ENCODE data around the gene ZNF629.
A peak's percentile ranks its signal among the peaks of the same experiment; 100 is the strongest.
"Not testable (repeated sequence)": the region's sequence is repeated elsewhere in the genome, so short reads cannot be mapped to it uniquely, and the experiment has no call there.

ZNF629 gene

DNA sequence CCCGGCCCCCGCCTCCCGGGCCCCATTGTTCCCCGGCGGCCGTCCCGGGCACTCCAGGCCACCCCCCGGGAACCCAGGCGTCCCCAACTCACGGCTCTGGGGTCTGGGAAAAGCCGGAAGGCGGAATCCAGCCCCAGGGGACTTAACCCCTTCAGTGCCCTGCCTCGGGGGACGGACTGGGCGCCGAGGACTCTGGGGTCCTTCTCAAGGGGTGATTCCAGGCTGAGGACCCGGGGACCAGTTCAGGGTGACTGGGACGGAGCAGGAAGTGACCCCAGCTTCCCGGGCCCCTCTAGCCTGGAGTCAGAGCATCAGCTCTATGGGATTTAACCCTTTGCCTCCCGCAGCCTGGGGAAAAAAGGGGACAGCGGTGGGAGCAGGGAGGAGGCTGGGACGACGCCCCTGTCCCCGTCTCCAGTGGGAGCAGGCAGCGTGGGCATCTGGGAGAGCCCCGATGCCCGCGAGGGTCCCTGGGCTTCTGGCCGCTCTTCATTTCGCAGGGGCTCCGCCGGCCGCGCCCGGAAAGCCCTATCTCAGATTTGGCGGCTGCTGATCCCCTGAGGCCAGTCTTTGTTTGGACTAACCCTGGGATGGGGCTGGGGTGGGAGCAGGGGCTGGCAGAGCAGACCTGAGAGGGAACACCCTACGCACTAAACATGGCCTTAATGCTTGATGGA is at the start of gene ZNF629:
ZNF629 (minus strand) TSS at position 270 of the 677 bp plus-strand sequence. CDS start 2,723 bp downstream, outside the sequence.
- peak; percentile 75 for DNase-seq

DNA sequence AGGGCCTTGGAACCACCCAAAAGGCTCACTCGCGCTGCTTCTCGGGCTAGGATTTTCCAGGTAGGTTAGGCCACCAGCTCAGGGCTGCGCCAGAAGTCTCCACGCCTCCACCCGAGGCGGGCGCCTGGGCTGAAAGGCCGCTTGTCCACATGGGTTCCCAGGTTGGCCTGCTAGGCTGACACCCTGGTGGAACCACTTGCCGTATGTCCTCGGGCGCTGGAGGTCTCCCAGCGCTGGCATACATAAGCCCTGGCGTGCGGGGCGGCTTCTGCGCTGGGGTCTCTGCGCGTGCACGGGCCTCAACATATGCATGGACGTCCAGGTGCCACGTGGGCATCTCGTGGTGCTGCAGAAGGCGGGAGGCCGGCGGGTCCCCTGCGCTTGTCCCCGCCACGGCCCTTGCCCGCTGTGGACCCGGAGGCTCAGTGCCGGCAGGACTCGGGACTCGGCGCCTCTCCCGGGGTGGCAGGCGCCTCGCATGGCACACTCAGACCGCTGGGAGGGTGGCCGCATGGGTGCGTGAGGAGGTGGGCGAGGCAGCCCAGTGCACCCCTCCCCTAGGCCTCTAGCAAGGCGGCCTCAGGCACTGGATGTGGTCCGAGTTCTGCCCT is 47.2 kb upstream of the ZNF629 start:
- no peak for DNase-seq

GRCh38 chr16:30830072-30830417 is 43.0 kb upstream of the ZNF629 start:
- no peak for DNase-seq

DNA sequence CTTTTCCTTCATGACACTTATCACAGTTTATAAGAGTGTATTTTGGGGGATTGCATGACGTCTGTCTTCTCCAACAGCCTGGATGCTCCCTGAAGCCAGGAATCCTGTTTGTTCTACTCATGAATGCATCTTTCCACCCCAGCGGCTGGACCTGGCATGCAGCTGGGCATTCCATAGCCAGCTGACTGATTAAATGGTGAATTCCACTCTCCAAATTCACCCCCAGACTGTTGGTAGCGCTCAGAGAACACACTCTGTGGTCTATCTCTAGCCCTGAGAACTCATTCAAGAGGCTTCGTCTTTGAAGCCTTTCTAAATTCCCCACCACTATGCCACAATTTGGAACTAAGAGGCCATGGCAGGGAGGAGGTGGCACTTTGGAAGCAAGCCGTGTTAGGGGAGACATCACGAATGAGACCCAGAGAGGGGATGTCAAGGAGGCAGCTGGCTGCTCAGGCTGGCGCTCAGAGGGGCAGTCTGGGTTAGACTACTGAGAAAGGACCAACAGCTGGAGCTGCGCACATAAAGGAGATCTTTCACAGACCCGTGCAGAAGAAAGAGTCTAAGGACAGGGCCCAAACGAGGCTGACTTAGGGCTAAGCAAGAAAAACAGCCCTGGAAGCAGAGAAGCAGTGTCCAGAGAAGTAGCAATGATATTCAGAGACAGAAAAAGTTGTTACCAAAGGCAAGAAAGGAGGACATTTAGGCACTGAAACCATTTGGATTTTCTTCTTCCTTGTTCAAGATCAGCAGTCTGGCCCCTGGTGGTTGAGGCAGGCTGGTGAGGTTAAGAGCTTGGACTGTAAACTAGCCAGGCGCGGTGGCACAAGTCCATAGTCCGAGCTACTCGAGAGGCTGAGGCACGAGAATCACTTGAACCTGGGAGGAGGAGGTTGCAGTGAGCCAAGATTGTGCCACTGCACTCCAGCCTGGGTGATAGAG is 42.4 kb upstream of the ZNF629 start:
- peak; percentile 7 for DNase-seq

- no peak for DNase-seq
These were observed 34.9 kb upstream of the ZNF629 start for GRCh38 chr16:30821891-30822290.

- peak; percentile 83 for DNase-seq
These were observed 34.4 kb upstream of the ZNF629 start for GRCh38 chr16:30821441-30821840.

DNA sequence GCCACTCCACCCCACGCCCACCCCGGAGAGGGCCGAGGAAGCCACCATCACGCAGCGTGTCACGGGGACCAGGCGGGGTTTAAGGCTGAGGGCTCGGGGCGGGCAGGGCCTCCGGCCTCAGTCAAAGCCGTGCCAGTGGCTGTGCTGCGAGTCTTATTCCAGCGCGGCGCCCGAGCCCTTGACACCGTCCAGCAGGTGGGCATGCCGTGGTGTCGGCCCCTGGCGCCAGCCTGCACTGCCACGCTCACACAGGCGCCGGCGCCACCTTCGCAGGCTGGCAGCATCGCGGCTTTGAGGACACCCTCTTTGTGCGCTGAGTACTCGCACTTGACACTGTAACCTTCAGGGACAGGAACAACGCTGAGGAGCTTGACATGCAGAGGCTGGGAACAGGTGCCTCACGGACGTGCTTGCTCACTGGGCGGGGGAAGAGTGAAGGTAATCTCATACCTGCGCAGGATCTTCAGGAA is 34.0 kb upstream of the ZNF629 start:
- DNase-seq: peak; percentile 89

GRCh38 chr16:30816769-30817168 is 29.8 kb upstream of the ZNF629 start:
- DNase-seq: no peak

- peak; percentile 62 for DNase-seq
These were observed 26.8 kb upstream of the ZNF629 start for GRCh38 chr16:30813821-30814189.

- not testable (repeated sequence) for DNase-seq
These were observed 22.7 kb upstream of the ZNF629 start for GRCh38 chr16:30809675-30810074.

- not testable (repeated sequence) for DNase-seq
These were observed 22.0 kb upstream of the ZNF629 start for GRCh38 chr16:30808890-30809426.

DNA sequence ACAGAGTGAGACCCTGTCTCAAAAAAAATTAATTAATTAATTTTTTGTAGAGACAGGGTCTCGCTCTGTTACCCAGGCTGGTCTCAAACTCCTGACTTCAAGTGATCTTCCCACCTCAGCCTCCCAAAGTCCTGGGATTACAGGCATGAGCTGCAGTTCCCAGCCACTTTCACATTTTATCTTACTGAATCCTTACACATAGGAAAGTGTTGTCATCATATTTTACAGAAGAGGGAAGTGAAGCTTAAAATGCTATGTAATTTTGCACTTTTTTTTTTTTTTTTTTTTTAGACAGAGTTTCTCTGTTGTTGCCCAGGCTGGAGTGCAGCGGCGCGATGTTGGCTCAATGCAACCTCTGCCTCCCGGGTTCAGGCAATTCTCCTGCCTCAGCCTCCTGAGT is 21.1 kb upstream of the ZNF629 start:
- DNase-seq: no peak

DNA sequence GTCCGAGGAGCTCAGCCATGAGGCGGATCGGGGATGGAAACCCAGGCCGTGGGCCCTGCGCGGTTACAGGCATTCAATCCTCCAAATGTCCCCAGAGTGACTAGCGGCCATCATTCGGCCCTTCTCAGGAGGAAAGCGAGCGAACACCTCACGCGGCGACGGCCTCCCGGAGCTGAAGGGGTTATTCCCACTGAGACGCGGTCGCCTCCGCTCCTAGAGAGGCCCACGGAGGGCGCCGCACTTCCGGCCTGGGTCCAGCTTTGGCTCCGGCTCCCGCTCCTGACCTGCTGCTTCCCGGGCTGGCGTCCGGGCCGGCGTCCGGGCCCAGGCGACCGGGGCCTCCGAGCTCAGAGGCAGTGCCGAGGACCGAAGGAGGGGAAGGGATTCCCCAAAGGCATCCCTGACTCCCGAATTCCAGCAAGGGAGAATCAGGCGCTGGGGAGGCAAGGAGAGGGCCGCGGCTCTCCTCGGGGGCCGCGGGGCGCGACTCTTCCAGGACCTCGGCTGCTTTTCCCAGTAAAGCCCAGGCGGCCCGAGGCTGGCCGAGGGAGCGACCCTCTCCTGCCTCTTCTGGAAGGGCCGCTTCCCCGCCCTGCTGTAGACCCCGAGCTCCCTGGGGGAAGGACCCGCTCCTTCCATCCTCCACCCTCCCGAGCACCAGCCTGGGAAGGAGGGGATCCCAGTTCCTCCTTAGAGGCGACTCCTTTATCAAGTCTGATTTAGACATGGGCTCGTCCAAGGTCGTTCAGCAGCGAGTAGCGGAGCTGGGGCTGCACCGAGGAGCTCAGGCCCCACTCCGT is 18.6 kb upstream of the ZNF629 start:
- peak; percentile 92 for DNase-seq

GRCh38 chr16:30805056-30805369 is 18.0 kb upstream of the ZNF629 start:
- peak; percentile 50 for DNase-seq

GRCh38 chr16:30802936-30803335 is 15.9 kb upstream of the ZNF629 start:
- DNase-seq: no peak

GRCh38 chr16:30797670-30798309 is 10.8 kb upstream of the ZNF629 start:
- DNase-seq: peak; percentile 13

DNA sequence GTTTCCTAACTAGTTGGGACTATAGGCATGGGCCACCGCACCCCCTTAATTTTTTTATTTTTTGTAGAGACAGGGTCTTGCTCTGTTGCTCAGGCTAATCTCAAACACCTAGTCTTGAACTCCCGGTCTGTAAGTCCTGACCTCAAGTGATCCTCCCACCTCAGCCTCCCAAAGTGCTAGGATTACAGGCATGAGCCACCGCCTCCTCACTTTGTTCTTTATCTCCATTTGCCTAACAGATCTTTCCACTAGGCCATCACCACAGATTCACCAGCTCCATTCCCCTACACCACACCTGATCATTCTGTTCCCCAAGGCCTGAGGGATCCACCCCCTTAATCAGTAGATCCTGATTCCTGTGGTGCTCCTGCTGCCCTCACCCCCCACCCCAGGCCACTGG is 7.6 kb upstream of the ZNF629 start:
- no peak for DNase-seq

GRCh38 chr16:30793508-30794069 is 6.6 kb upstream of the ZNF629 start:
- no peak for DNase-seq

DNA sequence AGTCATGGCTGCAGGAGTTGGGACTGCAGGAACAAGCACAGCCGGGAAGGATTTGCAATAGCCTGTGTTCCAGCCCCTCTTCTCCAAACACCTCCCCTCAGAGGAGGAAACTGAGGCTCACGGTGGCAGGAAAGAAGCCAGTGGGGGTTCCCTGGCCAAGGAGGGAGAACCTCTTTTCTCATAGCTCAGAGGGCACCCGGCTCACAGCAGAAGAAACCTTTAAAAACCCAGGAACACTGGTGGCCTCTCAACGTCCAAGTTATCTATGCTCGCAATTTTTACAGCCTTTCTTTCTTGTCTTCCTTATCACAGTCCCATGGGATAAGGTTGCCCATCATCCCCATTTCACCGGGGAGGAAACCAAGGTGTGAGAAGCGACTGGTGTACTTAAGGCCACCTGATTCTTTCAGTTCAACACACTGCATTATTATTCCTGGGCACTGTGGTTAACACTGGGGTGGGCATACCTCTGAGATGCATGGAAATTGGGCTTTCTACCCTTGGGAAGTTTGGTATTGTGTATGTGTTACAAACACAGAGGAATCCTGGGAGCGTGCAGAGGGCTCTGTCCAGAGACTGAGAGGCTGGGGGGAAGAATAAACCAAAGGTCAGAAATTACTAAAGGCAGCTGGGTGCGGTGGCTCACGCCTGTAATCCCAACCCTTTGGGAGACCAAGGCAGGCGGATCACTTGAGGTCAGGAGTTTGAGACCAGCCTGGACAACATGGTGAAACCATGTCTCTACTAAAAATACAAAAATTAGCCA is 791 bp upstream of the ZNF629 start:
- no peak for DNase-seq

GRCh38 chr16:30786115-30786935 is 680 bp downstream of the ZNF629 start:
- peak; percentile 71 for DNase-seq

Measured in DMS53 (cell line).